ENCODE results near the gene ANKRD33B.

ANKRD33B gene

GRCh38 chr5:10580531-10581423, 16.9 kb downstream of the ANKRD33B start:
- DNase-seq, result no peak

GRCh38 chr5:10581424-10581748, 17.5 kb downstream of the ANKRD33B start:
- no peak for DNase-seq

- no peak for DNase-seq
Observed at GRCh38 chr5:10581867-10582511, 18.1 kb downstream of the ANKRD33B start.

- DNase-seq, result no peak
Observed at GRCh38 chr5:10582512-10582897, 18.6 kb downstream of the ANKRD33B start.

GRCh38 chr5:10583663-10584572, 20.0 kb downstream of the ANKRD33B start:
- DNase-seq, result no peak

- no peak for DNase-seq
Observed at GRCh38 chr5:10584714-10585517, 21.0 kb downstream of the ANKRD33B start.

GRCh38 chr5:10585518-10585915, 21.6 kb downstream of the ANKRD33B start:
- DNase-seq, result no peak

GRCh38 chr5:10586008-10586407, 22.1 kb downstream of the ANKRD33B start:
- DNase-seq, result no peak

GRCh38 chr5:10586555-10586954, 22.7 kb downstream of the ANKRD33B start:
- DNase-seq, result no peak

GRCh38 chr5:10588109-10588775, 24.4 kb downstream of the ANKRD33B start:
- DNase-seq, result no peak

GRCh38 chr5:10588779-10589447, 25.0 kb downstream of the ANKRD33B start:
- DNase-seq, result no peak

- DNase-seq, result no peak
Observed at GRCh38 chr5:10590226-10590999, 26.5 kb downstream of the ANKRD33B start.

GRCh38 chr5:10591159-10591558, 27.3 kb downstream of the ANKRD33B start:
- DNase-seq, result no peak

GRCh38 chr5:10591966-10592365, 28.1 kb downstream of the ANKRD33B start:
- DNase-seq, result no peak

- DNase-seq, result no peak
Observed at GRCh38 chr5:10592601-10593000, 28.7 kb downstream of the ANKRD33B start.

GRCh38 chr5:10593531-10594181, 29.8 kb downstream of the ANKRD33B start:
- DNase-seq, result no peak

GRCh38 chr5:10594591-10595210, 30.8 kb downstream of the ANKRD33B start:
- no peak for DNase-seq

- DNase-seq, result no peak
Observed at GRCh38 chr5:10595293-10595671, 31.4 kb downstream of the ANKRD33B start.

GRCh38 chr5:10595672-10596309, 31.9 kb downstream of the ANKRD33B start:
- peak; percentile 25 to 39 for DNase-seq

Measured in CD4-positive, alpha-beta T cell treated with Interferon alpha-2 for 1 hour (primary cell).